GM19025 (cell line): Measurements from ENCODE around the gene STX4.

Source experiments
- ATAC-seq: cut with Tn5 transposase; IDR thresholded peaks from one replicate; pipeline ENCODE4 v1.9.1; 2021; ENCODE audit warnings: mild to moderate bottlenecking, low read depth, moderate library complexity; ENCODE audit not compliant: unreplicated experiment

STX4 gene

GRCh38 chr16:31032736-31033708 is at the start of gene STX4:
STX4 (plus strand) TSS chr16:31033558; CDS start chr16:31033806, 248 bp downstream.
- peak; percentile 83 for ATAC-seq

- no peak for ATAC-seq
Observed at GRCh38 chr16:30983898-30984610, 49.3 kb upstream of the STX4 start.

GRCh38 chr16:30984669-30985400 is 48.5 kb upstream of the STX4 start, which contains the start of gene HSD3B7:
HSD3B7 (plus strand) TSS chr16:30985207; CDS start chr16:30985659, 452 bp downstream.
- ATAC-seq = no peak

- no peak for ATAC-seq
Observed at GRCh38 chr16:30985401-30986128, 47.8 kb upstream of the STX4 start.

- ATAC-seq = no peak
Observed at GRCh38 chr16:30986129-30986991, 47.0 kb upstream of the STX4 start.

GRCh38 chr16:30987581-30988190 is 45.7 kb upstream of the STX4 start:
- ATAC-seq = no peak

GRCh38 chr16:30989469-30990047 is 43.8 kb upstream of the STX4 start:
- no peak for ATAC-seq

- ATAC-seq = no peak
Observed at GRCh38 chr16:30990105-30990504, 43.3 kb upstream of the STX4 start.

GRCh38 chr16:30991052-30991451 is 42.3 kb upstream of the STX4 start:
- ATAC-seq = no peak

- no peak for ATAC-seq
Observed at GRCh38 chr16:30992276-30992780, 41.0 kb upstream of the STX4 start.

- ATAC-seq = no peak
Observed at GRCh38 chr16:30992931-30993816, 40.2 kb upstream of the STX4 start.

- ATAC-seq = no peak
Observed at GRCh38 chr16:30995927-30996323, 37.4 kb upstream of the STX4 start.

- peak; percentile 5 for ATAC-seq
Observed at GRCh38 chr16:30996324-30996984, 36.9 kb upstream of the STX4 start.

GRCh38 chr16:30996985-30997724 is 36.2 kb upstream of the STX4 start:
- peak; percentile 63 for ATAC-seq

GRCh38 chr16:30997725-30998711 is 35.3 kb upstream of the STX4 start:
- no peak for ATAC-seq
